ENCODE data around the gene SH3BGR. TPM values are rescaled to one million over a fixed set of nuclear protein-coding genes. Genes with fewer than 3 reads are reported as not detected.

The SH3BGR gene
- total RNA-seq, 1 donor from 2014 or later: 2.3 TPM

- Mint-ChIP-seq H3K27ac (ENCODE audit: unreplicated experiment) (no peak overlapping the region), H3K4me3 (no peak overlapping the region), H3K36me3 (ENCODE audit: low read depth) (peaks cover 3% of the 10 kb centered on the region), H3K4me1 (peaks cover 14% of the 10 kb centered on the region), H3K9me3 (peaks cover 5% of the 10 kb centered on the region), H3K27me3 (ENCODE audit: low read depth) (no peaks in the 10 kb centered on the region)
- no peak for DNase-seq (ENCODE audit: low read depth, low spot score)
- no peak for TF ChIP-seq CTCF (conservative IDR thresholded peaks at IDR 0.05)
Observed at GRCh38 chr21:39561140-39561539, 109.4 kb downstream of the SH3BGR start.

GRCh38 chr21:39562791-39563770, 111.3 kb downstream of the SH3BGR start:
- H3K4me1 Mint-ChIP-seq: peaks cover 3% of the 10 kb centered on the region

DNA sequence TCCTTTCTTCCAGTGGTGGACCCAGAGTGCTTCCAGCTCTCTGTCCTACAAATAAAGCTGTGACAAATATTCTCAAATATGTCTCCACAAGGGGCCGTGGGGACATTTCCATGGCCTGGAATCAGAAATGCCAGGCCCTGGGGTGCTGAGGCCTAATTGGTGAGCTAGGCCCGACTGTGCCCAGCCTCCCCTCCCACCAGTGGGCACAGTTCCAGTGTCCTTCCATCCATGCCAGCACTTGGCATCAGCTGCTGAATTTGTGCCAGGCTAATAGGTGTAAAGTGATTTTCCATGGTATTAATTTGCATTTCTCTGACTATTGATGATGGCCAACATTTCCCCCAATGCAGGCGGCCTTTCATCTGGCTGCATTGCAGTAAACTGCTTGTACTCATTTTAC, 112.4 kb downstream of the SH3BGR start:
- no peak overlapping the region for H3K27ac Mint-ChIP-seq (ENCODE audit: unreplicated experiment)
- TF ChIP-seq CTCF (conservative IDR thresholded peaks at IDR 0.05): no peak
- H3K4me3 Mint-ChIP-seq: no peak overlapping the region
- H3K9me3 Mint-ChIP-seq: peaks cover 2% of the 10 kb centered on the region
- no peaks in the 10 kb centered on the region for H3K4me1 Mint-ChIP-seq
- H3K36me3 Mint-ChIP-seq (ENCODE audit: low read depth): no peaks in the 10 kb centered on the region
- DNase-seq (ENCODE audit: low read depth, low spot score): no peak
- H3K27me3 Mint-ChIP-seq (ENCODE audit: low read depth): no peaks in the 10 kb centered on the region

More at GRCh38 chr21:39562791-39563770, 111.3 kb downstream of the SH3BGR start:
- Mint-ChIP-seq H3K27me3 (ENCODE audit: low read depth) (no peaks in the 10 kb centered on the region), H3K36me3 (ENCODE audit: low read depth) (peaks cover 2% of the 10 kb centered on the region), H3K9me3 (peaks cover 4% of the 10 kb centered on the region), H3K27ac (ENCODE audit: unreplicated experiment) (no peak overlapping the region), H3K4me3 (no peak overlapping the region)
- no peak for TF ChIP-seq CTCF (conservative IDR thresholded peaks at IDR 0.05)
- no peak for DNase-seq (ENCODE audit: low read depth, low spot score)

Small RNA genes within 50 kb of the gene (microRNA-seq; reads per million reads assigned to microRNA genes)
- not detected for gene MIR6508

Other genes with a start within 250 kb of the SH3BGR start
- 38.4 and 42.8 TPM in 2 replicates for gene BRWD1, start 138.3 kb upstream of the SH3BGR start, total RNA-seq
- 581 and 589 TPM in 2 replicates for gene HMGN1, start 102.9 kb upstream of the SH3BGR start, total RNA-seq
- gene LCA5L, start 6.2 kb upstream of the SH3BGR start, total RNA-seq: 1.2 and 1.4 TPM in 2 replicates
- 1.9 and 2.6 TPM in 2 replicates for gene B3GALT5, start 161.0 kb downstream of the SH3BGR start, total RNA-seq